Right atrium auricular region (tissue), 2 donors: ENCODE measurements around the gene CLASP1. TPM values are rescaled to one million over a fixed set of nuclear protein-coding genes. Genes with fewer than 3 reads are reported as not detected.

Source experiments
- DNase-seq: peaks from one replicate; pipeline ENCODE4 v3.0.0-alpha.2; 2019; ENCODE audit warnings: low spot score
- H3K27ac ChIP-seq, 2 donors: fragments of 200-600 bp; sonication (generic); 1 replicate in 1 of 2; 2 replicates in 1 of 2; pipeline ENCODE4 v1.5.1; 2016 to 2019
- H3K27me3 ChIP-seq, 2 donors: fragments of 200-600 bp; sonication (generic); one replicate each; pipeline versions ENCODE4 v1.5.1 to v1.6.0; 2017 to 2019
- H3K36me3 ChIP-seq: fragments of 200-600 bp; sonication (generic); one replicate; pipeline ENCODE4 v1.5.1; 2016
- H3K4me1 ChIP-seq, 2 donors: fragments of 200-600 bp; sonication (generic); one replicate each; pipeline versions ENCODE4 v1.5.1 to v1.6.0; 2017 to 2019
- H3K4me3 ChIP-seq, 2 donors: fragments of 200-600 bp; sonication (generic); 1 replicate in 1 of 2; 2 replicates in 1 of 2; pipeline ENCODE4 v1.5.1; 2017 to 2019; ENCODE audit warnings: mild to moderate bottlenecking in 1 of 2, moderate library complexity in 1 of 2
- H3K9me3 ChIP-seq, 2 donors: fragments of 200-600 bp; sonication (generic); one replicate each; pipeline ENCODE4 v1.5.1; 2019
- total RNA-seq, 2 donors: library from RNA; depleted of rRNA; stranded (reverse); fragments of >200 nt; gene quantifications; one replicate each; pipeline ENCODE4 v1.1.0, GENCODE V29; 2016
- TF ChIP-seq, protein P1 (sequence below), 2 donors: fragments of 200-600 bp; sonication (generic); IDR thresholded peaks; one replicate each; pipeline ENCODE4 v1.5.1; 2019; ENCODE audit warnings: antibody characterized with exemption in 2 of 2

The CLASP1 gene
- total RNA-seq, 2 donors from 2014 or later = 42.4 to 47.8 TPM

DNA sequence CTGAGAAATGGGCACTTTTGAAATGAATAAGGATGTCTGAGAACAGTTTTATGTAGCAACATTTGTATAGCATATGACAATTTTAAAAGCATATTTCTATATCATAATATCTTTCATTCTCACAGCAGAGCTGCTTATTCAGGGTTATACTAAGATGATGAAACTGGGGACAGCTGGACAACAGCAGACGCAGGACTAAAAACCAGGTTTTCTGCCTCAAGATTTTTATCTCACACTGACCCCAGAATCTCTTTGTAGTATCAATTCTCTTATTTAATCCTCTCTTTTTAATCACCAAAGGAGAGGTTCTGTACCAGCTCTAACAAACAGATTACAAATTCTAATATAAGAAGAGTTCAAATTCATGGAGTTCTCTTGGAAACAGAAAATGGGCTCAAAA is 290.1 kb downstream of the CLASP1 start:
- Histone ChIP-seq H3K36me3 (peaks cover 30% of the 10 kb centered on the region), H3K27me3 (no peaks in the 10 kb centered on the region), H3K4me3 (no peak overlapping the region), H3K9me3 (no peaks in the 10 kb centered on the region), H3K4me1 (peaks cover 0 to 26% of the 10 kb centered on the region in 2 donors), H3K27ac (no peak overlapping the region)
- DNase-seq = no peak
- TF ChIP-seq, protein P1, sequence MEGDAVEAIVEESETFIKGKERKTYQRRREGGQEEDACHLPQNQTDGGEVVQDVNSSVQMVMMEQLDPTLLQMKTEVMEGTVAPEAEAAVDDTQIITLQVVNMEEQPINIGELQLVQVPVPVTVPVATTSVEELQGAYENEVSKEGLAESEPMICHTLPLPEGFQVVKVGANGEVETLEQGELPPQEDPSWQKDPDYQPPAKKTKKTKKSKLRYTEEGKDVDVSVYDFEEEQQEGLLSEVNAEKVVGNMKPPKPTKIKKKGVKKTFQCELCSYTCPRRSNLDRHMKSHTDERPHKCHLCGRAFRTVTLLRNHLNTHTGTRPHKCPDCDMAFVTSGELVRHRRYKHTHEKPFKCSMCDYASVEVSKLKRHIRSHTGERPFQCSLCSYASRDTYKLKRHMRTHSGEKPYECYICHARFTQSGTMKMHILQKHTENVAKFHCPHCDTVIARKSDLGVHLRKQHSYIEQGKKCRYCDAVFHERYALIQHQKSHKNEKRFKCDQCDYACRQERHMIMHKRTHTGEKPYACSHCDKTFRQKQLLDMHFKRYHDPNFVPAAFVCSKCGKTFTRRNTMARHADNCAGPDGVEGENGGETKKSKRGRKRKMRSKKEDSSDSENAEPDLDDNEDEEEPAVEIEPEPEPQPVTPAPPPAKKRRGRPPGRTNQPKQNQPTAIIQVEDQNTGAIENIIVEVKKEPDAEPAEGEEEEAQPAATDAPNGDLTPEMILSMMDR (IDR thresholded peaks at IDR 0.05) = no peak

DNA sequence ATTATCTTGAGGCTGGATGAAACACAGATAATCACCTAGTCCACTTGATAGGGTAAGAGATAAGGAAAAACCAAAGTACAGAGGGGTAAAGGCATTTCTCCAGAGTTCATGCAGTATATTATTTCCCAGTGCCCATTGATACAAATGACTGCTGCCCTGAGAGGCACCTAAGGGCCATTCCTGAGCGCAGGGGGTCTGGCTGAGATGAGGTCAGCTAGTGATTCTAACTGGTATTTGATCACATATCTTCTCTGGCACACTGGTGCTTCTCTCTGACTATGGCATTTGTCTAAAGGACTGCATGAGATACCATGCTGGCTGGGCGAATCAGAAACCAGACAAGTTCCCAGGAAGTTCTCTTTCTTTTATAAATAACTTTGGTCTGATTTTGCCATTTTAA is 291.0 kb downstream of the CLASP1 start:
- no peak overlapping the region for H3K27ac ChIP-seq
- no peak overlapping the region for H3K4me3 ChIP-seq
- no peaks in the 10 kb centered on the region for H3K9me3 ChIP-seq
- peaks cover 39% of the 10 kb centered on the region for H3K36me3 ChIP-seq
- H3K4me1 ChIP-seq = peaks cover 0 to 24% of the 10 kb centered on the region in 2 donors
- no peak for DNase-seq
- no peaks in the 10 kb centered on the region for H3K27me3 ChIP-seq
- TF ChIP-seq, protein P1 (IDR thresholded peaks at IDR 0.05) = no peak

DNA sequence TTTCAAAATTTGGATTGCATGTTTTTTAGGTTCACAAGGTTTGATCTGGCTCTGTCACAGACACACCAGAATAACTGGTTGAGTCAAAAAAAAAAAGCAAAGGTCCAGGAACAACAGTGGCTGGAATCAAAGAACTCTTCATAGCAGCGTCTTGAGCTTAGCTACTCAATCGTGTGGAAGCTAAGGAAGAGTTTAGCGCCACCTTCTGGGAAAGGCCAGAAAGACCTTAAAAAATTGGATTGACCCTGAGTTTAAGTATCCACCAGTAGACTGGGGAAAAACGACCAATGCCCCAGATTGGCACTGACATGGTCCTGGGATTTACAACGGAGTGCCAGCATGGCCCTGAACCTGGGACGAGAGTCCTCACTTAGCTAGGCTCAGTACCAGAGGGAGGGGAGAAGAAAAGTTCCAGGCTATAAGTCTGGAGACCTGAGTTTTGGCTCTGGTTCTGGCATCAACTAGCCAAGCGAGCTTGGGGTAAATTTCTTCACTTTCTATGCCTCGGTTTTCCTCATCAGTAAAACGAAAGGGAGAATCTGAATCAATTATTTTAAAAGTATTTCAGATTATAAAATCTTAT is 293.1 kb downstream of the CLASP1 start:
- H3K4me1 ChIP-seq = peaks cover 0 to 15% of the 10 kb centered on the region in 2 donors
- H3K27me3 ChIP-seq = no peaks in the 10 kb centered on the region
- no peak overlapping the region for H3K4me3 ChIP-seq
- peaks cover 44% of the 10 kb centered on the region for H3K36me3 ChIP-seq
- TF ChIP-seq, protein P1 (IDR thresholded peaks at IDR 0.05) = peak; percentile 42 to 74
- DNase-seq = no peak
- H3K9me3 ChIP-seq = no peaks in the 10 kb centered on the region
- no peak overlapping the region for H3K27ac ChIP-seq

DNA sequence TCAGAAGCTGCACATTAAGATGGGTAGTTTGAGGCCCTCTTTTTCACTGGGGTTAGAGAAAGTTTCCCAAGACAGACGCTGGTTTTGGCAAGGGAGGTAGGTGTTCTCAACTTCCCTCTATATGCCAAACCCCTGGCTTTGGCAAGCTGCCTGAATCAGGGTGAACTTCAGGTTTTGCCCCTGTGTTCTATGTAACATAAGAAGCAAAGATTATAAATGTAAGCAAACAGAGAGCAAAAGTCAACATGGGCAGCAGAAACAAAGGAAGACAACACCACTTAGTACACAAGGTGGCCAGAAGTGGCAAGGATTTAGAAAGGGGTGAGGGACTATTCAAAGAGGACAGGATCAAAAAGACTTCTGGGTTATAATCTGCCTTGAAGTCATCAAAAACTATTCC is 293.8 kb downstream of the CLASP1 start:
- Histone ChIP-seq H3K9me3 (no peaks in the 10 kb centered on the region), H3K4me3 (no peak overlapping the region), H3K27ac (no peak overlapping the region), H3K4me1 (peaks cover 0 to 10% of the 10 kb centered on the region in 2 donors), H3K36me3 (peaks cover 49% of the 10 kb centered on the region), H3K27me3 (no peaks in the 10 kb centered on the region)
- TF ChIP-seq, protein P1 (IDR thresholded peaks at IDR 0.05) = no peak
- no peak for DNase-seq

DNA sequence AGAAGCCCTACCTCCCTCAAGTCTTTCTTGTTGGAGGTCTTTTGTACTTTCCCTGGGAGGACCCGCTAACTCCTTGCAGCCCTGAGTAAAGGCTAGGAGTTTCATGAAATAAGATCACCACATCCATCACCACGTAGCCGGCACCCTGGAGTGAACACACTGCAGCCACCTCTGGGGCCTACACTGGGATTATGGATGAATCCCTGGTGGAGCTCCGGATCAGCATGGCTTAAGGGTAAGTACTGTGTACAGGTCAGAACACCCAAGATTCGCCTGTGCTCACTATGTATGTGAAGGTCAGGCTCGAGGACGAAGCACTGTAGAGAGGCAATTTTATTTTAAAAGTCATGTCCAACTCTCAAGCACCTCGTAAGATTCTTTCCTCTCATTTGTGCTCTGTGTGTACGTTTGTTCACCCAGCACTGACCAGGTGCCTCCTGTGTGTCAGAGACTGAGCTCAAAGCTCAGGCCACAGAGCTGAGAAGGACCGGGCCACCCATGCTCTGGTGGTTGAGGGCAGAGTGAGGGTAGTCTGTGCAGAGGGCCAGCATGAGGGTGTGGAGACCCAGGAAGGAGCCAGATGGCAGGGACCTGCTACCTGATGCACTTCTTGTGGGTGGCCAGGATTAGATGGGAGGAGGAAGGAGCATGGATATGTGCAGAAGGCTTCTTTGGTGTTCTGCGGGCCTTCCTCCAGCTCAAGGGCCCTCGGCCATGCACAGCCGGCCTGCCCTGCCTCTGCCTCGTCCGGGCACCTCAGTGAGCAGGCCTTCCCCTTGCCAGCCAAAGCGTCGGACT is 297.5 kb downstream of the CLASP1 start:
- Histone ChIP-seq H3K9me3 (no peaks in the 10 kb centered on the region), H3K4me1 (no peaks in the 10 kb centered on the region), H3K27ac (no peak overlapping the region), H3K4me3 (no peak overlapping the region), H3K27me3 (no peaks in the 10 kb centered on the region), H3K36me3 (peaks cover 77% of the 10 kb centered on the region)
- TF ChIP-seq, protein P1 (IDR thresholded peaks at IDR 0.05) = no peak
- DNase-seq = no peak
